Activated B cell treated with CpG ODN at 0.5 μM for 24 hours (primary cell): ENCODE measurements around the gene LDLRAD4. TPM values are rescaled to one million over a fixed set of nuclear protein-coding genes. Genes with fewer than 3 reads are reported as not detected.

ENCODE experiments used
- ATAC-seq: fragments of 200-7000 bp; cut with Tn5 transposase; one replicate; pipeline ENCODE4 v1.10.0; 2021; ENCODE audit warnings: low read depth, mild to moderate bottlenecking, moderate library complexity
- CTCF ChIA-PET: fragments of 350-600 bp; sonication (Branson Sonifier 250); formaldehyde crosslinking; loops from one replicate; lab custom pipeline; 2021; ENCODE audit warnings: antibody characterized with exemption; lab: Charles Lee
- POLR2A ChIA-PET: fragments of 350-600 bp; sonication (Branson Sonifier 250); formaldehyde crosslinking; loops from one replicate; lab custom pipeline; 2021; ENCODE audit warnings: antibody characterized with exemption; lab: Charles Lee
- DNase-seq: peaks from one replicate; pipeline ENCODE4 v3.0.0; 2022
- H3K27ac Mint-ChIP-seq: one replicate; pipeline ENCODE4 v1.8.0; 2020; ENCODE audit warnings: mixed read lengths
- H3K27me3 Mint-ChIP-seq: one replicate; pipeline ENCODE4 v1.8.0; 2021; ENCODE audit warnings: mixed read lengths
- H3K36me3 Mint-ChIP-seq: one replicate; pipeline ENCODE4 v1.8.0; 2021; ENCODE audit warnings: low read depth, mixed read lengths
- H3K4me1 Mint-ChIP-seq: one replicate; pipeline ENCODE4 v1.8.0; 2021; ENCODE audit warnings: mixed read lengths
- H3K4me3 Mint-ChIP-seq: one replicate; pipeline ENCODE4 v1.8.0; 2020; ENCODE audit warnings: mild to moderate bottlenecking, mixed read lengths
- H3K9me3 Mint-ChIP-seq: one replicate; pipeline ENCODE4 v1.8.0; 2020; ENCODE audit warnings: mixed read lengths
- CTCF ChIP-seq: fragments of 200-600 bp; IDR thresholded peaks from one replicate; pipeline ENCODE4 v1.8.0; 2022; ENCODE audit warnings: antibody characterized with exemption, mild to moderate bottlenecking
- intact Hi-C: fragments of 100-400 bp; cut with micrococcal nuclease; formaldehyde crosslinking; loops from one replicate; pipeline ENCODE4 v1.15.1; 2024
- total RNA-seq: library from RNA; stranded (reverse); gene quantifications from 2 replicates; pipeline ENCODE4 v1.2.3, GENCODE V29; 2022

The LDLRAD4 gene
- total RNA-seq, 1 donor from 2014 or later, result 66.9 TPM

- peaks cover 16% of the 10 kb centered on the region for H3K4me1 Mint-ChIP-seq
- no peaks in the 10 kb centered on the region for H3K9me3 Mint-ChIP-seq
- DNase-seq (no peak), ATAC-seq (no peak)
- H3K27ac Mint-ChIP-seq, result no peak overlapping the region
- CTCF ChIA-PET, result interaction anchor here (1.1 kb wide), 1 partner anchor 106 kb away, joined by 3 read pairs; no protein-coding TSS in a partner anchor
- TF ChIP-seq CTCF, result no peak
- peak overlapping the region; percentile 66 for H3K4me3 Mint-ChIP-seq
- H3K36me3 Mint-ChIP-seq, result no peaks in the 10 kb centered on the region
- intact Hi-C loops, result loop anchor here (5.0 kb wide), 4 partner anchors 163 to 913 kb away; partner anchors contain the start of genes FAM210A, RNMT and ZNF519
- POLR2A ChIA-PET, result no interaction called here
- peaks cover 50% of the 10 kb centered on the region for H3K27me3 Mint-ChIP-seq
These were observed 437 bp downstream of the LDLRAD4 start for GRCh38 chr18:13218997-13219396.

- no peaks in the 10 kb centered on the region for H3K9me3 Mint-ChIP-seq
- H3K27me3 Mint-ChIP-seq, result peaks cover 44% of the 10 kb centered on the region
- no peak for TF ChIP-seq CTCF
- peaks cover 16% of the 10 kb centered on the region for H3K4me1 Mint-ChIP-seq
- POLR2A ChIA-PET, result no interaction called here
- no peak for ATAC-seq
- no peaks in the 10 kb centered on the region for H3K36me3 Mint-ChIP-seq
- intact Hi-C loops, result loop anchor here (5.0 kb wide), 4 partner anchors 163 to 913 kb away; partner anchors contain the start of genes FAM210A, RNMT and ZNF519
- peak overlapping the region; percentile 66 for H3K4me3 Mint-ChIP-seq
- CTCF ChIA-PET, result interaction anchor here (1.1 kb wide), 1 partner anchor 107 kb away, joined by 3 read pairs; no protein-coding TSS in a partner anchor
- DNase-seq, result no peak
- no peak overlapping the region for H3K27ac Mint-ChIP-seq
These were observed 1.1 kb downstream of the LDLRAD4 start for GRCh38 chr18:13219593-13220159.

DNA sequence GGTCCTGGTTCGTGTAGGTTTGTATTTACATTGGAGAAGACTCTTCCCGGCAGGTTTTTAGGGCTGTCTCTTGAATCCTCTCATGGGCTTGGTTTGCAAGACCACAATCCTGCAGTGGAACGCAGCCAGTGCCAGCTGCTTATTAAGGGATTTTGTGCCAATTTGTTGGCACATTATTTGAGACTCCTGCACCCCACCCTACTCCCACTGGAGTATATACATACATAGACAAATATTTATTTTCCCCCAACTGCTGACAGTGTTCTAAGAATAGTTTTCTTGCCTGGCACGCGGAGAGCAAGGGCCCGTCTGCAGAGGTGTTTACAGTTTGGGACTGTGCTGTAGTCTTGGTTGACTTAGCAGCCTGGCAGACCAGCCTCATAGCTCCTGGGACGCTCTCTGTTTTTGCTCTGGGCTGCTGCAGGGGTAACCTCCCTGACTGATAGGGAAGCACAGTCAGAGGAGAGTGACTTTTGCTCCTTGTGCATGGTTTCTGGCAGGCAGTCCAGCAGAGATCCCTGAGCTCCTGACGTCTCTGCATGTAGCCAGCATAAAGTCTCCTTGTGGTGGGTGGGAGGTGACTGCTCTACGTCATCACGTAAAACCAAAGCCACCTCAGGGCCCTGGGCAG is 1.9 kb downstream of the LDLRAD4 start:
- no peak for DNase-seq
- no peak for ATAC-seq
- Mint-ChIP-seq H3K36me3 (no peaks in the 10 kb centered on the region), H3K9me3 (no peaks in the 10 kb centered on the region), H3K27me3 (peaks cover 41% of the 10 kb centered on the region), H3K4me3 (no peak overlapping the region), H3K27ac (no peak overlapping the region), H3K4me1 (peaks cover 16% of the 10 kb centered on the region)
- ChIA-PET CTCF (no interaction called here), POLR2A (no interaction called here)
- intact Hi-C loops, result no loop called here
- TF ChIP-seq CTCF, result no peak

DNA sequence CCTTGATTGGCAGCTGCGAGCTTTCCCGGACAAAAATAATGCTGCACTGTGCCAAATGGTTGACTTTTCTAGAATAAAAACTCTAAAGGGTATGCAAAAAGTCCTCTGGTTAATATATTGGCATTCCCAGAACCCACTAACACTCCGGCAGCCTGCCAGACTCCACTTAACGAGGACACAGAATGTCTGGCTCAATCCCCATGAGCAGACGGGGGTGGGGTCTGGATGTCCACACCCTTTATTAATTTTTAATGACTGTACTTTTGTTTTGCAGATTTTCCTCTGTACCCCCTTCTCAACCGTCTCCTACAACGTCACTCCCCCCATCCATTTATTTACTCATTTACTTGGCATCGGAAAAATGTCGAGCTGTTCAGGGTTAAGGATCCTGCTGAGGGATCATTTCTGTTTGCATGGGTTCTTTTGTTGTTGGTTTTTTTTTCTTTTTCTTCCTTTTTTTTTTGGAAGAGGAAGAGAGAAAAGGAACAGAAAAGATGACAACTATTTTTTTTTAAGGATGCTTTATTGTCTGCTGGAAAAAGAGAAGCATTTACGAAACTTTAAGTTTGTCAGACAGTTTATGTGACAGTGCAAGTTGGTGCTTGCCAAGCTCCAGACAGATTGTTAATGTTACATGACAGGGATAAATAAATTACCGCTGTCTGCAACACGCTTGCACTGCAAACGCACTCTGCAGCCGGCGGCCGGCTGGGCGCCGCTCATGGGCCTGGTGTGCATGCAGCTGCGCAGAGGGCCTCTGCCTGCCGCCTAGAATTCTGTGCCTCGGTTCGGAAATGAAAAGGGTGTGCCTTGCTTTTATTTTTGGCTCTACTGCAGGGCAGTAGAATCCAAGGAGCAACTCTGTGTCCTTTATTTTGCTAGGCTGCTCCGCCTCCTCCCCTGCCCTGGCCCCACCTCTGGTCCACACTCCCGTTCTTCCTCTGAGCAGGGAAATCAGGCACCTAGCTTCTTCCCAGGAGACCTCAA is 3.6 kb downstream of the LDLRAD4 start:
- no peaks in the 10 kb centered on the region for H3K36me3 Mint-ChIP-seq
- no peak for ATAC-seq
- CTCF ChIA-PET, result no interaction called here
- no peak for DNase-seq
- H3K27ac Mint-ChIP-seq, result no peak overlapping the region
- intact Hi-C loops, result no loop called here
- no peak overlapping the region for H3K4me3 Mint-ChIP-seq
- peaks cover 32% of the 10 kb centered on the region for H3K27me3 Mint-ChIP-seq
- POLR2A ChIA-PET, result no interaction called here
- no peak for TF ChIP-seq CTCF
- no peaks in the 10 kb centered on the region for H3K9me3 Mint-ChIP-seq
- H3K4me1 Mint-ChIP-seq, result peaks cover 8% of the 10 kb centered on the region
